Measurements from ENCODE around the gene HSD11B2.

Gene HSD11B2

DNA sequence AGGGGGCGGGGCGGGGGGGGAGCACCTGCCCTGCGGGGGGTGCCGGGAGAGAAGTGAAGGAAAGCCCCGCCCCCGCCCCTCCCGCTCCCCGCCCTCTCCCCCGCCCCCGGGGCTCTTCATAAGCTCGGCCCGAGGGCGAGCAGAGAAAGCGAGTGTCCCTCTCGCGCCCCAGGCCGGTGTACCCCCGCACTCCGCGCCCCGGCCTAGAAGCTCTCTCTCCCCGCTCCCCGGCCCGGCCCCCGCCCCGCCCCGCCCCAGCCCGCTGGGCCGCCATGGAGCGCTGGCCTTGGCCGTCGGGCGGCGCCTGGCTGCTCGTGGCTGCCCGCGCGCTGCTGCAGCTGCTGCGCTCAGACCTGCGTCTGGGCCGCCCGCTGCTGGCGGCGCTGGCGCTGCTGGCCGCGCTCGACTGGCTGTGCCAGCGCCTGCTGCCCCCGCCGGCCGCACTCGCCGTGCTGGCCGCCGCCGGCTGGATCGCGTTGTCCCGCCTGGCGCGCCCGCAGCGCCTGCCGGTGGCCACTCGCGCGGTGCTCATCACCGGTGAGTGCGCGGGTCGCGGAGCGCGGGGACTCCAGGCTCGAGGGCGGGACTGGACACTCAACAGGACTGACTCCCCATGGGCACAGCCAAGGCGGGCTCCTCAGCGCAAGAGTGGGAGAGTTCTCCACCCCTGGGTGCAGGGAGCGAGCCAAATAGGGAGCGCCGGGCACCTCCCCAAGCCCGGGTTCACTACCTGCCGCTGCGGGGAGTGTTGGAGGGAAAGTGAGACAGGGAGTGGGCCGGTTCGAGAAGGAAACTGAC is at the start of gene HSD11B2:
TSS of gene HSD11B2 (plus strand) at position 145 of the 798 bp plus-strand sequence. CDS start at position 273, 128 bp downstream.
- no peaks in the 10 kb centered on the region for H3K36me3 ChIP-seq (ENCODE audit: control insufficient read depth, insufficient read depth, low read length)
- no peaks in the 10 kb centered on the region for H3K27me3 ChIP-seq (ENCODE audit: control insufficient read depth, insufficient read depth, low read length)
- H3K4me1 ChIP-seq (ENCODE audit: control insufficient read depth, insufficient read depth, low read length) = no peaks in the 10 kb centered on the region
- H3K9ac ChIP-seq (ENCODE audit: low read length) = peak within 1 kb of the TSS; percentile 61
- peak within 1 kb of the TSS; percentile 38 for H3K27ac ChIP-seq (ENCODE audit: low read depth, low read length)
- peak within 1 kb of the TSS; percentile 66 for H3K4me3 ChIP-seq (ENCODE audit: low read length)

DNA sequence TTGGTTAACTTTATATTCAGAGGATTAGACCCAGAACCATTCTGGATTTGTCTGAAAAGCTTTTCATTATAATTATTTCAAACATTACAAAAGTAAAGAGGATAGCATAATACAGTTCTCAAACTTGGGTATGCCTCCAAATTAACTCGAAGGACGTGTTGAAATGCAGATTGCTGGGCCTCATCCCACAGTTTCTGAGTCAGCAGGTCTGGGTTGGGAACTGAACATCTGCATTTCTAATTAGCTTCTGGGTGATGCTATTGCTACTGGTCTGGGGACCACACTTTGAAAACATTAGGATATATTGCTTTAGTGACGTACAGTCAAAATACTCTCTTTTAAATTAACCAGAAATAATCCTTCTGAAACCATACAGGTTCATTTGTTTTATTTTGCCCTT is 47.6 kb upstream of the HSD11B2 start:
- Histone ChIP-seq H3K27me3 (ENCODE audit: control insufficient read depth, insufficient read depth, low read length) (no peaks in the 10 kb centered on the region), H3K4me1 (ENCODE audit: control insufficient read depth, insufficient read depth, low read length) (no peaks in the 10 kb centered on the region), H3K4me3 (ENCODE audit: low read length) (no peak overlapping the region), H3K9ac (ENCODE audit: low read length) (no peak overlapping the region), H3K36me3 (ENCODE audit: control insufficient read depth, insufficient read depth, low read length) (no peaks in the 10 kb centered on the region), H3K27ac (ENCODE audit: low read depth, low read length) (no peak overlapping the region)

DNA sequence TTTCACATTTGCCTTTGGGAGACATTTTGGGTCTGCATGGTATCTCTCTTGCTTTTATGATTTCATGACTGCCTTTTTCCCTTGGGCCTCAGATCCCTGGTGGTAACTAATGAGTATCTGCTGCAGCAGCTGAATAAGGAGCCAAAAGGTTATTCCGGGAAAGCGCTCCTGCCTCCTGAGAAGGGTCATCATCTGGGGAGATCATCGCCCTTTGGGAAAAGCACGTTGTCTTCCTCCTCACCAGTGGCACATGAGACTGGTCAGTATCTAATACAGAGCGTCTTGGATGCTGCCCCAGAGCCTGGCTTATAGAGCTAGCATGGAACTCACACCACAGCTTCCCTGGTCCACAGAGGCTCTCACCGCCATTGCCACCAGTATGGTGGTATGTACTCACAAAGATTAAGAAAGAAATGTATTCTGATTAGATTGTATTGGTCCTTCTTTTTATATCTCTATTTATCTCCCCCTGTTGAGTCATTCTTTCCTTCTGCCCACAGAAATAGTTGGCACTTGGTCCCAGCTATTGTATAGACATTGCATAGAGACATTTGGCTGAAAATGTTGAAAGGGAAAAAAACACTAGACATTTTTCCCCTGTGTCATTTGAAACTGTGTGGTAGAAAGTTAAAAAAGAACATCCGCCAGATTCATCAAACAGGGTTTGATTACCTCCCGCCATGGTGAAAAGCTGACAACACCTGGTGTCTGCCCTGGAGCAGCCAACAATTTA is 46.0 kb upstream of the HSD11B2 start:
- H3K4me1 ChIP-seq (ENCODE audit: control insufficient read depth, insufficient read depth, low read length) = no peaks in the 10 kb centered on the region
- H3K27ac ChIP-seq (ENCODE audit: low read depth, low read length) = no peak overlapping the region
- H3K36me3 ChIP-seq (ENCODE audit: control insufficient read depth, insufficient read depth, low read length) = no peaks in the 10 kb centered on the region
- no peak overlapping the region for H3K4me3 ChIP-seq (ENCODE audit: low read length)
- H3K9ac ChIP-seq (ENCODE audit: low read length) = no peak overlapping the region
- no peaks in the 10 kb centered on the region for H3K27me3 ChIP-seq (ENCODE audit: control insufficient read depth, insufficient read depth, low read length)

DNA sequence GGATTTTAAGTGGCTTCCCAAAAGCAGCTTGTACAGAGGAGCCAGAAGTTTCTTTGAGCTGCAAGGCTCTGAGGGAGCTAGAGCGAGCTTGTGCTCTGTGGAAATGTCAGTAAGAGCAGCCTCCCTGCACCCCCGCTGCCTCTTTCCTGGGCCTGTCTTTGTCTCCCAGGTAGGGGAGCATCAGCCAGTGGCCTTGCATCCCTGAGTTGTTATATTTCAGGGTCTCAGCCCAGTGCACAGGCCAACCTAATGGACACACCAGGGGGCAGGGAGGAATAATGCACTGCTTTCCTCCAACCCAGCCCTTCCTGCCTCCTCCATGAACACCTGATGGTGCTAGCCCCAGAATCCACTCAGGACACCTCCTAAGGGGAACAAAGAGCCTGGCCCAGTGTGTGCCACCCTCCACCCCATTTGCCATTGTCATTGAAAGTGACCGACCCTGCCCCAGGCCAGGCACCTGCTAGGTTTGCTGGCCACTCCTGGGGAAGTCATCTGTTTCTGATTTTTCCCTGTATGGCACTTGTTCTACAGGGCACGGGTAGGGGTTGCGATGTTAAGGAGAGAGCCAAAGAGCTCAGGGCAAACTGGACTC is 44.0 kb upstream of the HSD11B2 start:
- Histone ChIP-seq H3K27me3 (ENCODE audit: control insufficient read depth, insufficient read depth, low read length) (no peaks in the 10 kb centered on the region), H3K9ac (ENCODE audit: low read length) (no peak overlapping the region), H3K27ac (ENCODE audit: low read depth, low read length) (no peak overlapping the region), H3K4me3 (ENCODE audit: low read length) (no peak overlapping the region), H3K4me1 (ENCODE audit: control insufficient read depth, insufficient read depth, low read length) (peaks cover 7% of the 10 kb centered on the region), H3K36me3 (ENCODE audit: control insufficient read depth, insufficient read depth, low read length) (no peaks in the 10 kb centered on the region)

DNA sequence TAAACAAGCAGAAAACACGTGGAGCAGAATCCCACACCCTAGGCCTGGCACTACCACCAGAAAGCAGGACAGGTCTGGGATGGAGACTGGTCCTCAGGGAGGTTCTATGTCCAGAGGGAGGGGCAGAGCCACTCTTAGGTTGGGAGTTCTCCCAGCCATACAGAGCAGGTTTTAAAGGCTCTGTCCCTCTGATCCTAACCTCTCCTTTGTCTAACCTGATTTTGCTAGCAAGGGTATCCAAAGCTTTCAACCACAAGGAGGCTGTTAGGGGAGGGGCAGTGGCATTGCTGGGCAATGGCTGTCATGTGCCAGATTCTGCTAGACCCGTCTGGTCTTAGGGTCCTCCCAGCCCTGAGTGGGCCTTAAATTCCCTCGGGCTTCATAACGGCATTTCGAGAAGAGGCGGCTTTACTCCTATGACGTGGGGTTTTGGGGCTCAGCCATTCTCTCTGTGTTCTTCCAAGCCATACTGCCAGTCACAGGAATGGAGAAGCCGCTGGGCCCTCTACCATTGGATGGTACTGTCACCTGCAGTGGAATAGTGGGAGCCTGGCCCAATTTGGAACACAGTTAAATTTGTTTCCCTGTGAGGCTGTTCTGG is 43.3 kb upstream of the HSD11B2 start:
- no peaks in the 10 kb centered on the region for H3K27me3 ChIP-seq (ENCODE audit: control insufficient read depth, insufficient read depth, low read length)
- H3K4me1 ChIP-seq (ENCODE audit: control insufficient read depth, insufficient read depth, low read length) = peaks cover 12% of the 10 kb centered on the region
- no peak overlapping the region for H3K4me3 ChIP-seq (ENCODE audit: low read length)
- no peak overlapping the region for H3K9ac ChIP-seq (ENCODE audit: low read length)
- H3K27ac ChIP-seq (ENCODE audit: low read depth, low read length) = no peak overlapping the region
- no peaks in the 10 kb centered on the region for H3K36me3 ChIP-seq (ENCODE audit: control insufficient read depth, insufficient read depth, low read length)

DNA sequence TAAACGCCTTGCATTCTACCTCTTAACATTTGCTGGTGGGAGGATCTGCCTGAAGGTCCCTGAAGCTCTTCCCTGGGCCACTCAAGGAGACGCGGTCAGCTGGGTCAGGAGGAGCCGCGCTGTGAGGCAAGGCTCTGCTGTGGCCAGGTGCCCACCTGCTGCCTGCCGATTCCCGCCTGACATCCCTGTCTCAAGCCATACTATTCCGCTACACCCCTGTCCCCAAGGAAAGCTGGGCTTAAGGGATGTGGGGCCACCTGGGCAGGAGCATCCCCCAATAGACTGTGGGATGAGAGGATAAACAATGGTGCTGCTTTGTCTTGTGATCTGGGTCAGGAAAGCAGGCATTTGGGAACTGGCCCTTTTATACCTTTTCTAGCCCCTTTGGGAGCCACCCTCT is 42.7 kb upstream of the HSD11B2 start:
- H3K27ac ChIP-seq (ENCODE audit: low read depth, low read length) = no peak overlapping the region
- peaks cover 17% of the 10 kb centered on the region for H3K4me1 ChIP-seq (ENCODE audit: control insufficient read depth, insufficient read depth, low read length)

DNA sequence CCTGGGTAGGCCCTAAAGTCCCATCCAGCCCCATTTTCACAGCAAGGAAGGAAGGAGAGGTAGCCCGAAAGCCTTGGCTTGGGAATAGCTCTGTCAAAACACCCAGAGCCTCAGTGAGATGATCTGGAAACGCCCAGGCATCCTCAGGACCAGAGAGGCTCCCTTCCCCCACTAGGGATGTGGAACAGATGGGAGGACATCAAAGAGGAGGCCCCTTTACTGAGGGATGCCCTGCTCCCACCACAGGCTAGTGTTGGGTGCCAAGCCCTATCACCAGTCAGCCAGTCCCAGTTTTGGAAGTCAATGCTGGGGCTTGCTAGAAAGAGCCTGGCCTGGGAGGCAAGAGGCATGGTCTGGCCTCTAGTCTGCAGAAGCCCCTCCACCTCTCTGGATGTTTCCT is 42.3 kb upstream of the HSD11B2 start:
- no peak overlapping the region for H3K4me3 ChIP-seq (ENCODE audit: low read length)
- H3K9ac ChIP-seq (ENCODE audit: low read length) = no peak overlapping the region
- H3K27ac ChIP-seq (ENCODE audit: low read depth, low read length) = no peak overlapping the region
- H3K27me3 ChIP-seq (ENCODE audit: control insufficient read depth, insufficient read depth, low read length) = no peaks in the 10 kb centered on the region
- H3K4me1 ChIP-seq (ENCODE audit: control insufficient read depth, insufficient read depth, low read length) = peaks cover 17% of the 10 kb centered on the region
- no peaks in the 10 kb centered on the region for H3K36me3 ChIP-seq (ENCODE audit: control insufficient read depth, insufficient read depth, low read length)

More for the DNA sequence above, 42.7 kb upstream of the HSD11B2 start:
- Histone ChIP-seq H3K4me3 (ENCODE audit: low read length) (no peak overlapping the region), H3K36me3 (ENCODE audit: control insufficient read depth, insufficient read depth, low read length) (no peaks in the 10 kb centered on the region), H3K27me3 (ENCODE audit: control insufficient read depth, insufficient read depth, low read length) (no peaks in the 10 kb centered on the region), H3K9ac (ENCODE audit: low read length) (no peak overlapping the region)

DNA sequence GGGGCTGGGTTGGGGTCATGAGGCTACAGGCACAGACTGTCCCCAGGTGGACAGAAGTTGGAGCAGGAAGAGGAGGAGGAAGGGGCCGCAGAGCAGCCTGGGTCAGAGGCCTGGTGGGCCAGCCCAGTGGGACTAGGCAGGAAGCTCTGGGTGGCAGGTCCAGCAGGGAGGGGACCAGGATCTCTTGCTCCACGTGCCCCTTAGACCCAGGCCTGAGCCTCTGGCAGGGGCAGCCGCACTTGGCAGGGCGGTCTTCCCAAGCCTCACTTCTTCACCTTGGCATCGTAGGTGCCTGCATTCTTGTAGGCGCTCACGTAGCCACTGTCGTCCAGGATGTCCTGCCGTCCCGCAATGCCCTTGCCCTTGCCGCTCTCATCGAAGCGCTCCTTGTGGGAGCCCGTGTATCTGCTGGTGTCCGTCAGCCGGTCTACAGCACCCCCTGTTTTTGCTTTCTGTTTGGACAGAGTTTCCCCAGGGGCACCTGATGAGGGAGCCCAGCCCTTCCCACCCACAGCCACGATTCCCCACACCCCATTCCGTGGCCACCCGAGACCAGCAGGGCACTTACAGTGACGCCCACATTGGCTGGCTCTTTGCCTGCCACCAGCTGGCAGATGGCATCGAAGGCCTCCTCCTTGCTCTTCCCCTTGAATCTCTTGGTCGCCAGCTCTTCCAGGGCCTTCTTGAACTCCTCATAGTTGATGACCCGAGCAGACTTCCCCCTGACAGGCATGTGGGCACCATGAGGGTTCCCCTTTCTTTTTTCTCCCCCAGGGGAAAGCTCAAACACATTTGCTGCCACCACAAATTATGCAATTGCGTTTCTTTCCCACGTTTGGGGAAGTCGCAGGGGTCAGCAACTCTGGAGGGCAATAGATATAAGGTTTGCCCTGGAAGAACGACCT is 40.8 kb upstream of the HSD11B2 start:
- Histone ChIP-seq H3K27ac (ENCODE audit: low read depth, low read length) (no peak overlapping the region), H3K4me3 (ENCODE audit: low read length) (no peak overlapping the region), H3K9ac (ENCODE audit: low read length) (no peak overlapping the region), H3K4me1 (ENCODE audit: control insufficient read depth, insufficient read depth, low read length) (peaks cover 17% of the 10 kb centered on the region), H3K36me3 (ENCODE audit: control insufficient read depth, insufficient read depth, low read length) (no peaks in the 10 kb centered on the region), H3K27me3 (ENCODE audit: control insufficient read depth, insufficient read depth, low read length) (no peaks in the 10 kb centered on the region)

DNA sequence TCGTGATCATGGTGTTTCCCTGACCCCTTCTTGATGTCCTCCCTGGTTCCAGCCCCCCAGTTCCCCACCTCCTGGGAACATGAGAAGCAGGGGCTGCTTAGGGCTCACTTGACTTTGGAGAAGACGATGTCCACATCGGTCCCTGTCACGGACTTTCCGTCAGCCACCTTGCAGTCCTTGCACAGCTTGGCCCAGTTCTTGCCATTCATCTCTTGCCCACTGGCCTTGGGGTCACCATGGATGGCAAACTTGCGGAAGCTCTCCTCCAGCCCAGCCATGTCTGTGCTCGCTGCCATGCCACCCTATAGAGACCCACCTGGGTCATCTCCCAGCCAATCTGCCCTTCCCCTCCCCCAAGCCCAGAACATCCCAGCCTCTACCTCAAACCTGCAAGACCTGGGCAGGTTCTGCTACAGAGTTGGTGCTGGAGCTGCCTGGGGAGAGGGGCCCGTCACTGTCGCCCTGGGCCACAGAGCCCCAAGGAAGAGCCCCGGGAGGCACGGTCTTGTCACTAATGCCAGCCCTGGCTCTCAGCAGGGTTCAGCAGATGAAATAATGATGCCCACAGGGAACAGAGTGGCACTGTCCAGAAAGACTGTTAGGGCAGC is 40.0 kb upstream of the HSD11B2 start:
- H3K9ac ChIP-seq (ENCODE audit: low read length) = no peak overlapping the region
- no peak overlapping the region for H3K27ac ChIP-seq (ENCODE audit: low read depth, low read length)
- no peak overlapping the region for H3K4me3 ChIP-seq (ENCODE audit: low read length)
- no peaks in the 10 kb centered on the region for H3K27me3 ChIP-seq (ENCODE audit: control insufficient read depth, insufficient read depth, low read length)
- no peaks in the 10 kb centered on the region for H3K36me3 ChIP-seq (ENCODE audit: control insufficient read depth, insufficient read depth, low read length)
- H3K4me1 ChIP-seq (ENCODE audit: control insufficient read depth, insufficient read depth, low read length) = peaks cover 20% of the 10 kb centered on the region

DNA sequence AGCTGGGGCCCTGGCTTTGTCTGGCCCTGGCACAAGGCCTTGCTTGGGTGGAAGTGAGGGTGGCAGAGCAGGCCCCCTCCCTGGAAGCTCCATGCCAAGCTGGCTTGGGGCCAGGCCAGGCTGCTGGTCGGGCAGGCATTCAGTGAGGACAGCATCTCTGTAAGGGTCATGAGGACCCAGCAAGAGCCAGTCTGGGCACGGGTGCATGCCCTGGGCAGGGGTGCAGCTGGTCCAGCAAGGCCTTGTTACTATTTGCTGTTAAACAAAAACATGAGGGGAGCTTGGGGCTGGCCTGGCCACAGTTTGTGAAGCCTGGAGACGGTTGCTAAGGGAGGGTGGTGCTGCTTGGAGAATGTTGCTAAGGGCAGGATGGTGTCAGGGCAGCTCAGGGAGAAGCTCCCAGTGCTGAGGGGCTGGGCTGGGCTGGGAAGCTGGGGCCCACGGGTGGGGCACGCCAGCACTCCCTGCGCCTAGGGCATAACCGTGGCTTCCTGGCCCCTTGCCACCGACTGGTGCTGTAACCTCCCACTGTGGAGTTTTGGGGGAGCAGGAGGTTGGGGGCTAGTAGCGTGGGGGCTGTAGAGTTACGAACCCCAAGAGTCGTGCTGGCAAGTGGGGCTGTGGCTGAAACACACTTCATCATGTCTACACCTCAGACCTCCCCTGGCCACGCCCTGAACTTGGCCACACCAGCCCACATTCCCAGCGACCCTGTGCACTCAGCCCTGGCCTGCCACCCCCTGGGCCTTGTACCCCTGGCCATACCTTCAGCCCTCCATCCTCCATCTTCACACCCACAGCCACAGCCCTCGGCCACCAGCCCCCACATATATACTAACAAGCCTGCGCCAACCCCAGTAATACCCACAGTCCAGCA is 39.3 kb upstream of the HSD11B2 start:
- Histone ChIP-seq H3K27ac (ENCODE audit: low read depth, low read length) (peak overlapping the region; percentile 10), H3K4me1 (ENCODE audit: control insufficient read depth, insufficient read depth, low read length) (peaks cover 22% of the 10 kb centered on the region), H3K27me3 (ENCODE audit: control insufficient read depth, insufficient read depth, low read length) (no peaks in the 10 kb centered on the region), H3K36me3 (ENCODE audit: control insufficient read depth, insufficient read depth, low read length) (no peaks in the 10 kb centered on the region), H3K4me3 (ENCODE audit: low read length) (peak overlapping the region; percentile 67), H3K9ac (ENCODE audit: low read length) (no peak overlapping the region)
